Sigmoid colon (tissue), 4 donors: ENCODE measurements around the gene SCARB1.

Experiments
- CTCF ChIP-seq, 4 experiments: fragments of 450-650 bp in 3 of 4; fragments of 200-600 bp in 1 of 4; IDR thresholded peaks; one replicate each; pipeline ENCODE4 v1.5.1; 2016 to 2019; ENCODE audit warnings: antibody characterized with exemption in 4 of 4, mild to moderate bottlenecking in 3 of 4, moderate library complexity in 2 of 4
- EP300 ChIP-seq, 4 donors: sonication (generic); formaldehyde crosslinking; IDR thresholded peaks; one replicate each; pipeline ENCODE4 v1.6.1; 2017; ENCODE audit warnings: antibody characterized with exemption in 4 of 4
- POLR2A ChIP-seq, 2 donors: fragments of 450-650 bp; IDR thresholded peaks; one replicate each; pipeline ENCODE4 v1.6.1; 2016; ENCODE audit warnings: antibody characterized with exemption in 2 of 2, mild to moderate bottlenecking in 2 of 2, moderate library complexity in 2 of 2
- POLR2AphosphoS5 ChIP-seq, 4 donors: sonication (generic); formaldehyde crosslinking; IDR thresholded peaks; one replicate each; pipeline ENCODE4 v1.6.1; 2017; ENCODE audit warnings: antibody characterized with exemption in 4 of 4

- no peak for TF ChIP-seq CTCF (IDR thresholded peaks at IDR 0.05)
- peak; percentile 58 to 76 (median 70) for TF ChIP-seq POLR2AphosphoS5 (IDR thresholded peaks at IDR 0.05)
- no peak for TF ChIP-seq EP300 (IDR thresholded peaks at IDR 0.05)
- TF ChIP-seq POLR2A (IDR thresholded peaks at IDR 0.05), result peak; percentile 9 to 39
These were observed 47.2 kb upstream of the SCARB1 start for GRCh38 chr12:124910561-124911478.
